GM23248 (cell line): ENCODE results near the gene TMEM100.

Experiments used
- EZH2 ChIP-seq: fragments of 200-600 bp; sonication (generic); IDR thresholded peaks from 2 replicates; pipeline ENCODE4 v1.6.1; 2018; ENCODE audit warnings: antibody characterized with exemption, mild to moderate bottlenecking; ENCODE audit not compliant: insufficient read depth, poor library complexity, severe bottlenecking
- EZH2phosphoT487 ChIP-seq: fragments of 200-600 bp; sonication (generic); IDR thresholded peaks from 2 replicates; pipeline ENCODE4 v1.6.1; 2018; ENCODE audit warnings: antibody characterized with exemption, moderate library complexity, mild to moderate bottlenecking, low read depth; ENCODE audit not compliant: insufficient read depth

DNA sequence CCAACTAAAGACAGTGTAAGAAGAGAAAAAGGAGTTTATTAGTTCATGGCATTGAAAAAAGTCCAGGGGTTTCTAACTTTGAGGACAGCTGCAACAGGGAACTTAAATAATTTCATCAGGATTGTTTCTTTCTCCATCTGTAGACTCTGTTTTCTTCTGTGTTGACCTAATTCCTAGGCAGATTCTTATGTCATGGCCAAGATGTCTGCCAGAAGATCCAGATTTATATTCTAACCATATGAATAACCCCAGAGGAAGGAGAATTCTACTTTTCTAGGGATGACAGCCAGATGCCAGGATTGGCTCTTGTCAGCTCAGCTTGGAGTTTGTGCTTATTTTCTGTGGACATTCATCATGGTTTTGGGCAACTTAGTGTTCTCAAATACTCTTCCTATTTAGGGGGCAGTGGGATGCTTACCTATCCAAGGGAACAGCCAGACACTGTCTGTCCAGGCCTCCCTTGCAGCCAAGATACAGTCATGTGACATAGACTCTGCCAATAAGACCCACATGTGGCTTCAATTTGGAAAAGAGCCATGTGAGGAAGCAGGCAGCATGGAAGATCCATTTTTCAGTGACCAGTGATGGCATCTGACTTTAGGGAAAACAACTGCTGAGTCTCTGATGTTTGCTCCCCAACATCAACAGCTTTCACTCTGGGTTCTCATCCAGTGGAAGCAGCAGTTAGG is 46.4 kb upstream of the TMEM100 start:
- no peak for TF ChIP-seq EZH2phosphoT487
- TF ChIP-seq EZH2: no peak
